Trophoblast cell (in vitro differentiated cells and primary cell): ENCODE measurements around the gene HIVEP3.

Experiments used
- DNase-seq, 2 donors: peaks; one replicate each; pipeline ENCODE4 v3.0.0-alpha.2; 2016
- H2AFZ ChIP-seq: 2 replicates; pipeline ENCODE4 v1.6.1; 2013; ENCODE audit warnings: low read length, moderate library complexity, mild to moderate bottlenecking; ENCODE audit not compliant: insufficient read depth, poor library complexity
- H2AK5ac ChIP-seq: 2 replicates; pipeline ENCODE4 v1.6.1; 2013; ENCODE audit warnings: mild to moderate bottlenecking, low read length
- H2BK120ac ChIP-seq: 2 replicates; pipeline ENCODE4 v1.6.1; 2013; ENCODE audit warnings: low read length, mild to moderate bottlenecking, moderate library complexity; ENCODE audit not compliant: insufficient read depth, poor library complexity
- H2BK12ac ChIP-seq: 2 replicates; pipeline ENCODE4 v1.6.1; 2013; ENCODE audit warnings: mild to moderate bottlenecking, low read length, moderate library complexity
- H2BK5ac ChIP-seq: 2 replicates; pipeline ENCODE4 v1.6.1; 2013; ENCODE audit warnings: low read length, low read depth, moderate library complexity, mild to moderate bottlenecking; ENCODE audit not compliant: poor library complexity
- H3K14ac ChIP-seq: 2 replicates; pipeline ENCODE4 v1.6.1; 2013; ENCODE audit warnings: mild to moderate bottlenecking, low read length
- H3K18ac ChIP-seq: 2 replicates; pipeline ENCODE4 v1.6.1; 2013; ENCODE audit warnings: mild to moderate bottlenecking, low read length
- H3K23ac ChIP-seq: 2 replicates; pipeline ENCODE4 v1.6.1; 2013; ENCODE audit warnings: low read length
- H3K27ac ChIP-seq: 2 replicates; pipeline ENCODE4 v1.5.1; 2013; ENCODE audit warnings: low read depth, mild to moderate bottlenecking, inconsistent platforms, low read length, moderate library complexity
- H3K27me3 ChIP-seq: 2 replicates; pipeline ENCODE4 v1.6.1; 2013; ENCODE audit warnings: inconsistent platforms, mild to moderate bottlenecking, low read length, moderate library complexity; ENCODE audit not compliant: insufficient read depth
- H3K36me3 ChIP-seq, 2 experiments: 1 replicate in 1 of 2; 2 replicates in 1 of 2; pipeline ENCODE4 v1.6.1; 2013; ENCODE audit warnings: low read length in 2 of 2, mild to moderate bottlenecking in 2 of 2, moderate library complexity in 1 of 2; ENCODE audit not compliant: insufficient read depth in 2 of 2, control insufficient read depth in 1 of 2
- H3K4ac ChIP-seq: 2 replicates; pipeline ENCODE4 v1.6.1; 2013; ENCODE audit warnings: low read depth, mild to moderate bottlenecking, low read length, moderate library complexity
- H3K4me1 ChIP-seq, 2 experiments: 1 replicate in 1 of 2; 2 replicates in 1 of 2; pipeline ENCODE4 v1.6.1; 2013; ENCODE audit warnings: low read length in 2 of 2, mild to moderate bottlenecking in 2 of 2, moderate library complexity in 1 of 2; ENCODE audit not compliant: insufficient read depth in 2 of 2, control insufficient read depth in 1 of 2
- H3K4me2 ChIP-seq: 2 replicates; pipeline ENCODE4 v1.6.1; 2013; ENCODE audit warnings: inconsistent platforms, mild to moderate bottlenecking, low read length, moderate library complexity
- H3K4me3 ChIP-seq: 2 replicates; pipeline ENCODE4 v1.5.1; 2013; ENCODE audit warnings: mild to moderate bottlenecking, low read depth, low read length, inconsistent platforms
- H3K79me1 ChIP-seq: one replicate; pipeline ENCODE4 v1.6.1; 2013; ENCODE audit warnings: low read length
- H3K79me2 ChIP-seq: 2 replicates; pipeline ENCODE4 v1.6.1; 2013; ENCODE audit warnings: low read length, mild to moderate bottlenecking; ENCODE audit not compliant: control insufficient read depth, insufficient read depth, poor library complexity
- H3K9ac ChIP-seq: 2 replicates; pipeline ENCODE4 v1.6.1; 2013; ENCODE audit warnings: mild to moderate bottlenecking, low read length
- H3K9me3 ChIP-seq: 2 replicates; pipeline ENCODE4 v1.6.1; 2013; ENCODE audit warnings: low read depth, mild to moderate bottlenecking, control low read depth, inconsistent platforms, low read length; ENCODE audit not compliant: insufficient read depth
- H4K12ac ChIP-seq: 2 replicates; pipeline ENCODE4 v1.6.1; 2013; ENCODE audit warnings: low read depth, mild to moderate bottlenecking, low read length, moderate library complexity
- H4K8ac ChIP-seq: 2 replicates; pipeline ENCODE4 v1.6.1; 2013; ENCODE audit warnings: low read depth, mild to moderate bottlenecking, low read length, moderate library complexity
- H4K91ac ChIP-seq: one replicate; pipeline ENCODE4 v1.6.1; 2013; ENCODE audit warnings: low read depth, mild to moderate bottlenecking, low read length, moderate library complexity
- WGBS: extraction: QIAGEN DNeasy Blood & Tissue Kit; methylation state at CpG from one replicate; pipeline ENCODE4 v1.1.7; 2013; ENCODE audit warnings: missing lambda C conversion rate; ENCODE audit not compliant: insufficient read length, insufficient coverage; ENCODE audit errors: extremely low coverage; 5-methylcytosine and 5-hydroxymethylcytosine counted together

HIVEP3 gene

GRCh38 chr1:41738475-41738874 is 180.2 kb downstream of the HIVEP3 start:
- H3K9me3 ChIP-seq, result peaks cover 7% of the 10 kb centered on the region
- H4K12ac ChIP-seq, result no peak overlapping the region
- H3K27me3 ChIP-seq, result no peaks in the 10 kb centered on the region
- no peak overlapping the region for H2BK120ac ChIP-seq
- no peak overlapping the region for H2AFZ ChIP-seq
- no peaks in the 10 kb centered on the region for H3K4me1 ChIP-seq
- H2BK12ac ChIP-seq, result no peak overlapping the region
- H3K36me3 ChIP-seq, result no peaks in the 10 kb centered on the region
- no peak overlapping the region for H3K9ac ChIP-seq
- no CpG with 5 or more reads among the region's 2 CpGs for WGBS
- H3K14ac ChIP-seq, result no peak overlapping the region
- no peak for DNase-seq
- H4K91ac ChIP-seq, result no peak overlapping the region
- H2AK5ac ChIP-seq, result no peak overlapping the region
- no peak overlapping the region for H3K27ac ChIP-seq
- no peaks in the 10 kb centered on the region for H3K79me2 ChIP-seq
- no peak overlapping the region for H3K23ac ChIP-seq
- H4K8ac ChIP-seq, result no peak overlapping the region
- H3K4ac ChIP-seq, result no peak overlapping the region
- no peak overlapping the region for H3K4me2 ChIP-seq
- H2BK5ac ChIP-seq, result no peak overlapping the region
- no peak overlapping the region for H3K18ac ChIP-seq
- no peak overlapping the region for H3K4me3 ChIP-seq
- H3K79me1 ChIP-seq, result no peaks in the 10 kb centered on the region

- Histone ChIP-seq H2AFZ (no peak overlapping the region), H2BK120ac (no peak overlapping the region), H3K14ac (no peak overlapping the region), H3K4me2 (no peak overlapping the region), H3K36me3 (no peaks in the 10 kb centered on the region), H4K8ac (no peak overlapping the region), H4K91ac (no peak overlapping the region), H4K12ac (no peak overlapping the region), H2BK5ac (no peak overlapping the region), H2BK12ac (no peak overlapping the region), H3K4me1 (no peaks in the 10 kb centered on the region), H3K9me3 (peaks cover 7% of the 10 kb centered on the region), H3K4me3 (no peak overlapping the region), H3K9ac (no peak overlapping the region), H3K4ac (no peak overlapping the region), H3K79me1 (no peaks in the 10 kb centered on the region), H3K27ac (no peak overlapping the region), H3K27me3 (no peaks in the 10 kb centered on the region), H3K23ac (no peak overlapping the region), H2AK5ac (no peak overlapping the region), H3K79me2 (no peaks in the 10 kb centered on the region), H3K18ac (no peak overlapping the region)
- no peak for DNase-seq
- no CpG with 5 or more reads among the region's 9 CpGs for WGBS
Observed at GRCh38 chr1:41738006-41738405, 180.7 kb downstream of the HIVEP3 start.

GRCh38 chr1:41735631-41736260 is 183.0 kb downstream of the HIVEP3 start:
- Histone ChIP-seq H3K9ac (no peak overlapping the region), H2BK12ac (no peak overlapping the region), H3K4me3 (no peak overlapping the region), H4K91ac (no peak overlapping the region), H3K14ac (no peak overlapping the region), H2AFZ (no peak overlapping the region), H3K9me3 (peaks cover 5% of the 10 kb centered on the region), H3K18ac (no peak overlapping the region), H2BK120ac (no peak overlapping the region), H3K36me3 (no peaks in the 10 kb centered on the region), H3K79me1 (no peaks in the 10 kb centered on the region), H2AK5ac (no peak overlapping the region), H2BK5ac (no peak overlapping the region), H3K27me3 (no peaks in the 10 kb centered on the region), H3K79me2 (no peaks in the 10 kb centered on the region), H3K27ac (no peak overlapping the region), H4K8ac (no peak overlapping the region), H3K23ac (no peak overlapping the region), H3K4me1 (no peaks in the 10 kb centered on the region), H3K4me2 (no peak overlapping the region), H4K12ac (no peak overlapping the region), H3K4ac (no peak overlapping the region)
- DNase-seq, result no peak
- WGBS, result no CpG with 5 or more reads among the region's 13 CpGs

GRCh38 chr1:41735139-41735538 is 183.6 kb downstream of the HIVEP3 start:
- H3K4me3 ChIP-seq, result no peak overlapping the region
- no peak overlapping the region for H3K4me2 ChIP-seq
- H2BK5ac ChIP-seq, result no peak overlapping the region
- no peak overlapping the region for H3K18ac ChIP-seq
- H3K27me3 ChIP-seq, result no peaks in the 10 kb centered on the region
- H3K23ac ChIP-seq, result no peak overlapping the region
- H2AFZ ChIP-seq, result no peak overlapping the region
- no peaks in the 10 kb centered on the region for H3K36me3 ChIP-seq
- H4K91ac ChIP-seq, result no peak overlapping the region
- no peaks in the 10 kb centered on the region for H3K4me1 ChIP-seq
- H2BK120ac ChIP-seq, result no peak overlapping the region
- H3K79me2 ChIP-seq, result no peaks in the 10 kb centered on the region
- H3K14ac ChIP-seq, result no peak overlapping the region
- no peak for DNase-seq
- no peak overlapping the region for H2BK12ac ChIP-seq
- H3K9ac ChIP-seq, result no peak overlapping the region
- H4K12ac ChIP-seq, result no peak overlapping the region
- no peaks in the 10 kb centered on the region for H3K79me1 ChIP-seq
- H3K9me3 ChIP-seq, result peaks cover 8% of the 10 kb centered on the region
- H3K27ac ChIP-seq, result no peak overlapping the region
- no peak overlapping the region for H2AK5ac ChIP-seq
- no peak overlapping the region for H4K8ac ChIP-seq
- H3K4ac ChIP-seq, result no peak overlapping the region
- no CpG with 5 or more reads among the region's 4 CpGs for WGBS
